ENCODE results near the gene IFT81. TPM values are rescaled to one million over a fixed set of nuclear protein-coding genes. Genes with fewer than 3 reads are reported as not detected.

The IFT81 gene
- total and polyA plus RNA-seq, 7 donors = 1.8 to 42.7 (median 20.4) TPM

DNA sequence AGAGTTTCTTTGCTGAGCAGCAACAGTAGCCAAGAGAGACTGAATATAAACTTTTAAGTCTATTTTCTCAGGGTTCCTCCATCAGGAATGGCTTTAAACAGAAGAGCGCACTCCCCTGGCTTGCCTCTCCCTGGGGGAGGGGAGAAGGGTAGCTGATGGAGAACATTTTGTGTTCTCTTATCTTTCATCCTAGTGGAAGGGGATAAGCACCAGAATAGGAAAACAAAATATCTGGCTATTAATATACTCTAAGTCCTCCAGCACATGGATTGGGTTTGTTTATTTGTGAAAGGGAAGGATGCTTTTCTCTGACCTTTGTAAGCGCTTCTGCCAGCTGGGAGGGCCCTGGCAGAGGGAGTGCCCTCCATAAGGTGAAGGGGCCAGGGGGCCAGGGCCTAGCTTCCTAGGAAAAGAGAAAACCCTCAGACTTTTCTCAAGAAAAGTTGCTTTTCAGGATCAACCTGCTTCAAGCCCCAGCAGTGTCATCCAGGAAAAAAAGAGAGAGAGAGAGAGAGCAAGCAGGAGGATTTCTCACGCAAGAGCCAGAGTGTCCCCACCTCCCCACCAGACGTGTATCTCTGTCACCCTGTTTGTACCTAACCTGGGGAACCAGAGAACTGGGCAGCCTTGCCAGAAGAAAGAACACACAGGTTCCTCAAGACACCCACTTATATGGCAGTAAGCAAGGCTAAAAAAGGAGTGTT, 122.6 kb downstream of the IFT81 start:
- WGBS, 2 donors = 35 to 68% methylated on average over 4 of the region's 4 CpGs
- no peaks in the 10 kb centered on the region for H3K9me3 ChIP-seq
- peaks cover 0 to 41% (median 33%) of the 10 kb centered on the region in 4 donors for H3K4me1 ChIP-seq
- peak overlapping the region; percentile 40 to 80 (median 58) for H3K27ac ChIP-seq
- peaks cover 0 to 16% (median 0%) of the 10 kb centered on the region in 4 donors for H3K36me3 ChIP-seq
- TF ChIP-seq POLR2A (IDR thresholded peaks at IDR 0.05) (no peak), EP300 (IDR thresholded peaks at IDR 0.05) (no peak), CTCF (IDR thresholded peaks at IDR 0.05) (no peak), POLR2AphosphoS5 (IDR thresholded peaks at IDR 0.05) (no peak)
- no peak for DNase-seq
- H3K27me3 ChIP-seq = no peaks in the 10 kb centered on the region
- no peak overlapping the region for H3K4me3 ChIP-seq
- intact Hi-C loops (cut with DNase I) = no loop called here

GRCh38 chr12:110247340-110248095, 123.4 kb downstream of the IFT81 start:
- peaks cover 0 to 41% (median 33%) of the 10 kb centered on the region in 4 donors for H3K4me1 ChIP-seq
- 15 to 68% methylated on average over 14 of the region's 14 CpGs for WGBS, 2 donors
- no peak for DNase-seq

DNA sequence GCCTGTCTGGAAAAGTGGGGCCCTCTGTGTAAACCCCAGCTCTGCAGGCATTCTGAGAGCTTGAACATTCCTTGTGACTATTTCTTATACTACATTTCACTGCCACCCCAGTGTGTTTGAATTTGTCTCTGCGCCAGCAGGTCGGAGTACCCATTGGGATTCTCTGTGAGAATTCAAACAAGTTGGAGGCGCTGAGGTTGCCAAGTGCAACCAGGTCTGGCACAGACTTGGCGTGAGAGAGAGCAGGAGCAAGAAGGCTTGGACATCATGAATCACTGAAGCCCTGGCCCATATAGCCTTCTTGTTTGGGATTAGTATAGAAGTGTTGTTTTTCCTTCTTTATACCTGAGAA, 123.9 kb downstream of the IFT81 start:
- intact Hi-C loops (cut with DNase I) = no loop called here
- Histone ChIP-seq H3K4me3 (no peak overlapping the region), H3K4me1 (peaks cover 0 to 43% (median 33%) of the 10 kb centered on the region in 4 donors), H3K27ac (peak overlapping the region; percentile 40 to 80 (median 58)), H3K9me3 (no peaks in the 10 kb centered on the region), H3K36me3 (peaks cover 0 to 11% (median 0%) of the 10 kb centered on the region in 4 donors), H3K27me3 (no peaks in the 10 kb centered on the region)
- 18 to 73% methylated on average over 4 of the region's 4 CpGs for WGBS, 2 donors
- no peak for DNase-seq
- TF ChIP-seq POLR2AphosphoS5 (IDR thresholded peaks at IDR 0.05) (no peak), CTCF (IDR thresholded peaks at IDR 0.05) (no peak), POLR2A (IDR thresholded peaks at IDR 0.05) (no peak), EP300 (IDR thresholded peaks at IDR 0.05) (no peak)

More at GRCh38 chr12:110247340-110248095, 123.4 kb downstream of the IFT81 start:
- Histone ChIP-seq H3K27ac (peak overlapping the region; percentile 40 to 80 (median 58)), H3K4me3 (no peak overlapping the region), H3K27me3 (no peaks in the 10 kb centered on the region), H3K36me3 (peaks cover 0 to 16% (median 0%) of the 10 kb centered on the region in 4 donors), H3K9me3 (no peaks in the 10 kb centered on the region)
- intact Hi-C loops (cut with DNase I) = no loop called here
- TF ChIP-seq EP300 (IDR thresholded peaks at IDR 0.05) (no peak), CTCF (IDR thresholded peaks at IDR 0.05) (no peak), POLR2AphosphoS5 (IDR thresholded peaks at IDR 0.05) (peak in 2 of 4 donors; percentile 5 to 21), POLR2A (IDR thresholded peaks at IDR 0.05) (no peak)

DNA sequence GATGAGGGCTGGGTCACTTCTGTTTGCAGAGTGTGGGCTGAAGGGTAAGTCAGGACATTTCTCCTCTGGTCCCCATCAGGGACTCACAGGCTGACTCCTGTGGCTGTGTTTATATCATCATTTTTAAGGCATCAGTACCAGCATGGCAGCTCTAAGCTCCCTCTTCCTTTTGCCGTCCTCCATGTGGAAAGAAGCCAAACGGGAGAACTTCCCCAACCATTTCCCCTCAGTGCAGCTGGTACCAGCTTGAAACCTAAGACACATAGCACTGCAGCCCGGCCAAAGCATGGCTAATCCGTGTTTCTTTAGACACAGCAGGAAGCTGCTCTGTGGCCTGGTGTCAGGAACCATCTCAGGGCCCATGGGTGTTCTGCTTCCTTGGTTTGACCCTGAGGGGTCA, 124.9 kb downstream of the IFT81 start:
- H3K27ac ChIP-seq = peak overlapping the region; percentile 39 to 80 (median 50)
- intact Hi-C loops (cut with DNase I) = no loop called here
- peaks cover 0 to 8% (median 0%) of the 10 kb centered on the region in 4 donors for H3K36me3 ChIP-seq
- WGBS, 2 donors = 13 to 26% methylated on average over 4 of the region's 4 CpGs
- no peak for DNase-seq
- H3K4me1 ChIP-seq = peaks cover 0 to 45% (median 33%) of the 10 kb centered on the region in 4 donors
- no peak overlapping the region for H3K4me3 ChIP-seq
- H3K9me3 ChIP-seq = no peaks in the 10 kb centered on the region
- no peaks in the 10 kb centered on the region for H3K27me3 ChIP-seq
- no peak for TF ChIP-seq POLR2AphosphoS5 (IDR thresholded peaks at IDR 0.05)
- TF ChIP-seq POLR2A (IDR thresholded peaks at IDR 0.05) = no peak
- no peak for TF ChIP-seq CTCF (IDR thresholded peaks at IDR 0.05)
- TF ChIP-seq EP300 (IDR thresholded peaks at IDR 0.05) = no peak

All from sigmoid colon (tissue), 7 donors.